DOHH2 (cell line): ENCODE data around the gene FBXO15.
A peak's percentile ranks its signal among the peaks of the same experiment; 100 is the strongest.

Experiments
- EZH2phosphoT487 ChIP-seq: fragments of 200-600 bp; sonication (generic); IDR thresholded peaks from 2 replicates; pipeline ENCODE4 v1.6.1; 2017; ENCODE audit warnings: borderline replicate concordance, mild to moderate bottlenecking, antibody characterized with exemption, low read length, moderate library complexity, mixed read lengths
- TF ChIP-seq, protein P1 (sequence below): fragments of 200-600 bp; sonication (generic); IDR thresholded peaks from one replicate; pipeline ENCODE4 v1.5.1; 2014; ENCODE audit warnings: antibody characterized with exemption, mild to moderate bottlenecking, low read depth, low read length; ENCODE audit not compliant: poor library complexity, severe bottlenecking

GRCh38 chr18:74063023-74063422 lies 84.6 kb downstream of the FBXO15 start:
- TF ChIP-seq, protein P1, sequence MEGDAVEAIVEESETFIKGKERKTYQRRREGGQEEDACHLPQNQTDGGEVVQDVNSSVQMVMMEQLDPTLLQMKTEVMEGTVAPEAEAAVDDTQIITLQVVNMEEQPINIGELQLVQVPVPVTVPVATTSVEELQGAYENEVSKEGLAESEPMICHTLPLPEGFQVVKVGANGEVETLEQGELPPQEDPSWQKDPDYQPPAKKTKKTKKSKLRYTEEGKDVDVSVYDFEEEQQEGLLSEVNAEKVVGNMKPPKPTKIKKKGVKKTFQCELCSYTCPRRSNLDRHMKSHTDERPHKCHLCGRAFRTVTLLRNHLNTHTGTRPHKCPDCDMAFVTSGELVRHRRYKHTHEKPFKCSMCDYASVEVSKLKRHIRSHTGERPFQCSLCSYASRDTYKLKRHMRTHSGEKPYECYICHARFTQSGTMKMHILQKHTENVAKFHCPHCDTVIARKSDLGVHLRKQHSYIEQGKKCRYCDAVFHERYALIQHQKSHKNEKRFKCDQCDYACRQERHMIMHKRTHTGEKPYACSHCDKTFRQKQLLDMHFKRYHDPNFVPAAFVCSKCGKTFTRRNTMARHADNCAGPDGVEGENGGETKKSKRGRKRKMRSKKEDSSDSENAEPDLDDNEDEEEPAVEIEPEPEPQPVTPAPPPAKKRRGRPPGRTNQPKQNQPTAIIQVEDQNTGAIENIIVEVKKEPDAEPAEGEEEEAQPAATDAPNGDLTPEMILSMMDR = peak; percentile 19
- TF ChIP-seq EZH2phosphoT487 = no peak
